HTERT RPE-1 (cell line): ENCODE results near the gene IFRD2.
"Not testable (repeated sequence)": the region's sequence is repeated elsewhere in the genome, so short reads cannot be mapped to it uniquely, and the experiment has no call there.

Experiments used
- in situ Hi-C: fragments of 300-500 bp; cut with MboI; formaldehyde crosslinking; loops from 4 replicates; pipeline ENCODE4 v1.14.3; 2020; ENCODE audit warnings: low sequenced_read_pairs

The IFRD2 gene

GRCh38 chr3:50268703-50269451, 23.4 kb downstream of the IFRD2 start, which contains the start of gene SEMA3B:
SEMA3B (plus strand) TSS chr3:50269147; CDS start chr3:50269241, 94 bp downstream.
- in situ Hi-C loops = no loop called here

DNA sequence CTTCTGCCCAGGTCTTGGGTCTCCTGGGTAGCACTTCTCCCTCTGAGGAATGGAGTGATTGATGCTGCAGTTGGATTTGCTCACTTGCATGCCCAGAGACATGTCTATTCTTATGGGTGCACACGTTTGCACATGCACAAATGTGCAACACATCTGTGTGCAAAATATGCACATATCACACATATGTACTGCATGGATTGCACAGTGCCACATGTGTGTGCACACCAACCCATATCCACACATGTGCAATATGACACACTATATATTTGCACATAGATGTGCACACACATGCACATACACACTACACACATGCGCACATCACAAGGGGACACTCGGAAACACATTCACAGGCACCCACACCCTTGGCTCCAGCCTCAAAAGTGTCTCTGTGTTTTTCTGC, 24.0 kb downstream of the IFRD2 start:
- in situ Hi-C loops = no loop called here

GRCh38 chr3:50267280-50267913, 24.8 kb downstream of the IFRD2 start:
- in situ Hi-C loops = no loop called here

- in situ Hi-C loops = no loop called here
Measured at GRCh38 chr3:50266836-50267235, 25.4 kb downstream of the IFRD2 start.

- in situ Hi-C loops = no loop called here
Measured at GRCh38 chr3:50266017-50266416, 26.2 kb downstream of the IFRD2 start.

- in situ Hi-C loops = no loop called here
Measured at GRCh38 chr3:50265571-50265970, 26.7 kb downstream of the IFRD2 start.

- in situ Hi-C loops = no loop called here
Measured at GRCh38 chr3:50264964-50265485, 27.2 kb downstream of the IFRD2 start.

GRCh38 chr3:50264383-50264963, 27.8 kb downstream of the IFRD2 start:
- in situ Hi-C loops = no loop called here

GRCh38 chr3:50263478-50264382, 28.5 kb downstream of the IFRD2 start:
- in situ Hi-C loops = no loop called here

DNA sequence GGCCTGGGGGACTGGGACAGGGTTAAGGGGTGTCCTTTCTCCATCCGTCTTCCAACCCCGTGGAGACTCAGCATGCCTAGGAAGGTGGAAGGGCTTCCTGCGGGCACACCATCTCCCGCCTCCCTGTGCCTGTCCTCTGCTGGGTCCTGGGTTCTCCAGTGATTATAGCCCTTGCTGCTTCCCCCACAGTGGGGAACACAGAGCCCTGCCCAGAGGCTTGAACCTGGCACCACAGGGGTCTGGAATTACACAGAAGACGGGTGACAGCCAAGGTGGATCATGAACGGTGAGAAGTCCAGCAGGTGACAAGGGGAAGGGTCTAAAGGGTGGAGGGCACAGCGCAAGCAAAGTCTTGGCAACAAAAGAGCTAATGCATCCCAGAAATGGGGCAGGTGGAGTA, 29.5 kb downstream of the IFRD2 start:
- in situ Hi-C loops = no loop called here

DNA sequence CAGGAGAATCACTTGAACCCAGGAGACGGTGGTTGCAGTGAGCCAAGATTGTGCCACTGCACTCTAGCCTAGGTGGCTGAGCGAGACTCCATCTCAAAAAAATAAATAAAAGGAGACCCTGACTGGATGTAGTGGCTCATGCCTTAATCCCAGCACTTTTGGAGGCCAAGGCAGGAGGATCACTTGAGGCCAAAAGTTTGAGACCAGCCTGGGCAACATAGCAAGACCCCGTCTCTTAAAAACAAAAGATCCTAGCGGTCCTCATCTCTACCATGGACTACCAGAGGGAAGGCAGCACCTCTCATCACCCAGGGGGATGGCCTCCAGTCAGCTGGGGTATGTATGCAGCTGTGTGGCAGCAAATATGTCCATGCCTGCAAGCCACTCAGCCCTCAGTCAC, 30.0 kb downstream of the IFRD2 start:
- in situ Hi-C loops = not testable (repeated sequence)

- in situ Hi-C loops = no loop called here
Measured at GRCh38 chr3:50261505-50261904, 30.7 kb downstream of the IFRD2 start.

- in situ Hi-C loops = no loop called here
Measured at GRCh38 chr3:50260942-50261441, 31.2 kb downstream of the IFRD2 start.

DNA sequence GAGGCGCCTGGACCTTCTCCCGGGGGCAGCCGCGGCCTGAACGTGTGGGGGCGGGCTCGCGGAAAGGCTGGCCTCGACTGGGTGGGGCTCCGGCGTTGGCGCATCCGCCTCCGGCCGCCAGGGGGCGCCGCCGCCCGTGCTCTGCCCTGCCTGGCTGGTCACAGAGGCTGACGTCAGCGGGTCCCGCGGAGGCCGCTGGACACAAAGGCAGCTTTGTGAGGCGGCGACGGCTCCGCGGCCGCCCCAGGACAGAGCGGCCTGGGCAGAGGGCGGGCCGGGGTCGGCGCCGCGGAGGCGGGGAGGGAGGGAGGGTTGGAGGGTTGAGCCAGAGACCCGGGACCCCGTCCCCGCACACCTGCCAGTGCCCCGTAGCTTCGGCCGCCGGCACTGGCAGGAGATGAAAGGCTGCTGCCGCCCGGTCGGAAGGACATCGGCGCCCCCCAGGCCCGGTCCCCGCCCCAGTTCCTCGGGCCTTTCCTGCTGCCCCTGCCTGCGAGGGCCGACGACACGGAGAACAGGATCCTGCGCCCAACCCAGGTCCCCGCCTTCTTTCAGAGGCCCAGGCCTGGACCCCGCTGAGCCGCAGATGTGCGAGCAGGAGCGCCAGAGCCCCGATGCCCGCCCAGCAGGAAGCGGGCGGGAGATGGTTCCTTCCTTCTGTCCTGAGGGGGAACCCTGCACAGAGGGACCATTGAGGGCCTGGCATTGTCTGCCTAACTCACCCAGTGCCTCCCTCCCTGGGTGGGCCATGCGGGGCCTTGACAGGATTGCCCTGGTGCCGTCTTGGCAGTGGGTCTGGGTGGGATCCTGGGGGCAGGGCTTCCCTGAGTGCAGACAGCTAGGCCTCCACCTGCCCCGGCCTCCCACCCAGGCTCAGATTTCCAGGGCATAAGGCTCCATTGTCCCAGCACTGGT, 31.9 kb downstream of the IFRD2 start:
- in situ Hi-C loops = no loop called here

DNA sequence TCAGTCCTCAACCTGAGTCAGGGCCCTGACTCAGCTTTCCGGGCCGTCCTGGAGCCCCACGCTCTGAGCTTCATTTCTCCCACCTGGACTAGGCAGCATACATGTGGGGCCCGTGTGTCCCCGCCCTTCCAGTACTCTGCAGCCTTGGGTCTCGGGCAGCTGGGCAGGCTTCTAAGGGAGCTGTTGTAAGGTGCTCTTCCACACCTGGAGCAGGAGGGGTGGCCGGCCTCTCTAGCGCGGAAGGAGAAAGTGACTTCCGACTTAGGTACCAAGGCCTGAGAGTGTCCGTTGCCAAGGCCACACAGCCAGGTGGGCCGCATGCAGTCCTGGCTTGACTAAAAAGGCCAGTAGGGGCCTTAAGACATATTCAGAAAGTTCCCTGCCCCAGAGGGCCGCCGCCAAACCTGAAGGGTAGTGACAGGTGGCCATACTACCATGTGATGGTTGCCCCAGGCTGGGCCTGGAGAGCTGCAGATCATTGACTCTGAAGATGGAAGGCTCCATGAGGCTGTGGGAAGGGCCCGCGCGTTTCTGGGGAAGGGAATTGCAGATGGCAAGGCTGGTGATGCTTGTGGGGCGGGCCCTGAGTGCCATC, 32.7 kb downstream of the IFRD2 start:
- in situ Hi-C loops = no loop called here

GRCh38 chr3:50258979-50259378, 33.2 kb downstream of the IFRD2 start:
- in situ Hi-C loops = no loop called here

GRCh38 chr3:50258029-50258680, 34.1 kb downstream of the IFRD2 start:
- in situ Hi-C loops = no loop called here

DNA sequence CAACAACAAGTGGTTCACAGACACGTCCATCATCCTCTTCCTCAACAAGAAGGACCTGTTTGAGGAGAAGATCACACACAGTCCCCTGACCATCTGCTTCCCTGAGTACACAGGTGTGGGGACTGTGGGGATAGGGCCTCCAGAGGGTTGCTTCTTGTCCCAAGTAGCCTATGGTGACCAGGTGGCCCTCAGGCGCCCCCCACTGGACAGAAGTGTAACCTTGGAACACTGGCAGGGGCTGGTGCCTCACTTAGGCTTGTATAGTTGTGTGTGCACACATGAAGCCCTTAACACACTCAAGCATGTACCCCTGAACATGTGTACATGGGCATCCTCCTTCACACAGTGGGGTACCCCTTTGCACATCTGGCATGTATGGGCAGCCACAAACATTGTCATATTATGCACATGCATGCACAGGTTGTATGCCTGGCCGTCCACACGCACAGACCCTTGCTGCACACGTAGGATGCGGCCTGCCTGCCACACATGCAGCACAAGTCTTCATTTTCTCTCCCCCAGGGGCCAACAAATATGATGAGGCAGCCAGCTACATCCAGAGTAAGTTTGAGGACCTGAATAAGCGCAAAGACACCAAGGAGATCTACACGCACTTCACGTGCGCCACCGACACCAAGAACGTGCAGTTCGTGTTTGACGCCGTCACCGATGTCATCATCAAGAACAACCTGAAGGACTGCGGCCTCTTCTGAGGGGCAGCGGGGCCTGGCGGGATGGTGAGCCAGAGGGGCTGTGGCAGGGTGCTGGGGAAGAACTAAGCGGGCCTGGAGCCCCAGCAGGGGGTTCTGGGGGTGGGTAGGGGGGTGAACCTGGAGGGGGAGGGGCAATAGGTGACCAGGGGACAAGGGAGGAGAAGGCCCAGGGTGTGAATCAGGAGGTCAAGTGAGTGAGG, 35.0 kb downstream of the IFRD2 start:
- in situ Hi-C loops = no loop called here
